ENCODE results near the gene CNTN5.

CNTN5 gene

GRCh38 chr11:99522467-99523173 is 501.9 kb downstream of the CNTN5 start:
- DNase-seq (ENCODE audit: low spot score): no peak

GRCh38 chr11:99531468-99531867 is 510.7 kb downstream of the CNTN5 start:
- DNase-seq (ENCODE audit: low spot score): no peak

- no peak for DNase-seq (ENCODE audit: low spot score)
Observed at GRCh38 chr11:99534812-99535211, 514.1 kb downstream of the CNTN5 start.

GRCh38 chr11:99535406-99535805 is 514.7 kb downstream of the CNTN5 start:
- DNase-seq (ENCODE audit: low spot score): no peak

GRCh38 chr11:99535819-99536218 is 515.1 kb downstream of the CNTN5 start:
- no peak for DNase-seq (ENCODE audit: low spot score)

GRCh38 chr11:99537681-99538080 is 516.9 kb downstream of the CNTN5 start:
- no peak for DNase-seq (ENCODE audit: low spot score)

- no peak for DNase-seq (ENCODE audit: low spot score)
Observed at GRCh38 chr11:99545616-99546015, 524.9 kb downstream of the CNTN5 start.

GRCh38 chr11:99548264-99548663 is 527.5 kb downstream of the CNTN5 start:
- DNase-seq (ENCODE audit: low spot score): no peak

GRCh38 chr11:99554232-99554903 is 533.6 kb downstream of the CNTN5 start:
- no peak for DNase-seq (ENCODE audit: low spot score)

GRCh38 chr11:99555486-99555885 is 534.7 kb downstream of the CNTN5 start:
- no peak for DNase-seq (ENCODE audit: low spot score)

GRCh38 chr11:99565333-99565732 is 544.6 kb downstream of the CNTN5 start:
- no peak for DNase-seq (ENCODE audit: low spot score)

GRCh38 chr11:99567334-99567956 is 546.7 kb downstream of the CNTN5 start:
- DNase-seq (ENCODE audit: low spot score): no peak

- DNase-seq (ENCODE audit: low spot score): no peak
Observed at GRCh38 chr11:99568808-99569207, 548.1 kb downstream of the CNTN5 start.

- no peak for DNase-seq (ENCODE audit: low spot score)
Observed at GRCh38 chr11:99571094-99571493, 550.3 kb downstream of the CNTN5 start.

GRCh38 chr11:99584830-99585229 is 564.1 kb downstream of the CNTN5 start:
- DNase-seq (ENCODE audit: low spot score): no peak

GRCh38 chr11:99585606-99586005 is 564.9 kb downstream of the CNTN5 start:
- DNase-seq (ENCODE audit: low spot score): no peak

GRCh38 chr11:99589771-99590170 is 569.0 kb downstream of the CNTN5 start:
- DNase-seq (ENCODE audit: low spot score): no peak

GRCh38 chr11:99592266-99592665 is 571.5 kb downstream of the CNTN5 start:
- DNase-seq (ENCODE audit: low spot score): no peak

- DNase-seq (ENCODE audit: low spot score): no peak
Observed at GRCh38 chr11:99593197-99593596, 572.4 kb downstream of the CNTN5 start.

- DNase-seq (ENCODE audit: low spot score): no peak
Observed at GRCh38 chr11:99601179-99601578, 580.4 kb downstream of the CNTN5 start.

- DNase-seq (ENCODE audit: low spot score): no peak
Observed at GRCh38 chr11:99614352-99614751, 593.6 kb downstream of the CNTN5 start.

GRCh38 chr11:99630629-99631028 is 609.9 kb downstream of the CNTN5 start:
- no peak for DNase-seq (ENCODE audit: low spot score)

- DNase-seq (ENCODE audit: low spot score): no peak
Observed at GRCh38 chr11:99631618-99632017, 610.9 kb downstream of the CNTN5 start.
